ENCODE data around the gene COA1.
"Not testable (repeated sequence)": the region's sequence is repeated elsewhere in the genome, so short reads cannot be mapped to it uniquely, and the experiment has no call there.

COA1 gene

GRCh38 chr7:43726466-43726865 is 2.9 kb downstream of the COA1 start:
- in situ Hi-C loops (cut with MboI; ENCODE audit: low pct_unique_long_range_greater_than_20kb, low sequenced_read_pairs, unreplicated experiment) = no loop called here
- TF ChIP-seq CTCF (IDR thresholded peaks at IDR 0.05; ENCODE audit: extremely low read depth, insufficient read depth, missing control alignments) = no peak
- DNase-seq (ENCODE audit: low spot score) = no peak

GRCh38 chr7:43725251-43725650 is 4.1 kb downstream of the COA1 start:
- no peak for DNase-seq (ENCODE audit: low spot score)
- no peak for TF ChIP-seq CTCF (IDR thresholded peaks at IDR 0.05; ENCODE audit: extremely low read depth, insufficient read depth, missing control alignments)
- in situ Hi-C loops (cut with MboI; ENCODE audit: low pct_unique_long_range_greater_than_20kb, low sequenced_read_pairs, unreplicated experiment) = no loop called here

- no peak for TF ChIP-seq CTCF (IDR thresholded peaks at IDR 0.05; ENCODE audit: extremely low read depth, insufficient read depth, missing control alignments)
- in situ Hi-C loops (cut with MboI; ENCODE audit: low pct_unique_long_range_greater_than_20kb, low sequenced_read_pairs, unreplicated experiment) = loop anchor here (25.0 kb wide), 1 partner anchor 786 kb away; the partner anchor contains the start of genes MRPL32 and PSMA2
- DNase-seq (ENCODE audit: low spot score) = no peak
These were observed 6.3 kb downstream of the COA1 start for GRCh38 chr7:43723007-43723341.

- peak; percentile 52 for TF ChIP-seq CTCF (IDR thresholded peaks at IDR 0.05; ENCODE audit: extremely low read depth, insufficient read depth, missing control alignments)
- DNase-seq (ENCODE audit: low spot score) = peak; percentile 41
- in situ Hi-C loops (cut with MboI; ENCODE audit: low pct_unique_long_range_greater_than_20kb, low sequenced_read_pairs, unreplicated experiment) = loop anchor here (25.0 kb wide), 1 partner anchor 784 kb away; the partner anchor contains the start of genes MRPL32 and PSMA2
These were observed 8.0 kb downstream of the COA1 start for GRCh38 chr7:43721193-43721806.

- in situ Hi-C loops (cut with MboI; ENCODE audit: low pct_unique_long_range_greater_than_20kb, low sequenced_read_pairs, unreplicated experiment) = loop anchor here (25.0 kb wide), 1 partner anchor 779 kb away; the partner anchor contains the start of genes MRPL32 and PSMA2
- no peak for TF ChIP-seq CTCF (IDR thresholded peaks at IDR 0.05; ENCODE audit: extremely low read depth, insufficient read depth, missing control alignments)
- DNase-seq (ENCODE audit: low spot score) = no peak
These were observed 12.7 kb downstream of the COA1 start for GRCh38 chr7:43716598-43716997.

GRCh38 chr7:43715966-43716365 is 13.4 kb downstream of the COA1 start:
- DNase-seq (ENCODE audit: low spot score) = not testable (repeated sequence)
- in situ Hi-C loops (cut with MboI; ENCODE audit: low pct_unique_long_range_greater_than_20kb, low sequenced_read_pairs, unreplicated experiment) = loop anchor here (25.0 kb wide), 1 partner anchor 779 kb away; the partner anchor contains the start of genes MRPL32 and PSMA2

- in situ Hi-C loops (cut with MboI; ENCODE audit: low pct_unique_long_range_greater_than_20kb, low sequenced_read_pairs, unreplicated experiment) = loop anchor here (25.0 kb wide), 1 partner anchor 774 kb away; the partner anchor contains the start of genes MRPL32 and PSMA2
These were observed 17.8 kb downstream of the COA1 start for GRCh38 chr7:43711503-43711902.

GRCh38 chr7:43708055-43708454 is 21.3 kb downstream of the COA1 start:
- not testable (repeated sequence) for DNase-seq (ENCODE audit: low spot score)
- in situ Hi-C loops (cut with MboI; ENCODE audit: low pct_unique_long_range_greater_than_20kb, low sequenced_read_pairs, unreplicated experiment) = loop anchor here (25.0 kb wide), 1 partner anchor 771 kb away; the partner anchor contains the start of genes MRPL32 and PSMA2

More at GRCh38 chr7:43711503-43711902, 17.8 kb downstream of the COA1 start:
- DNase-seq (ENCODE audit: low spot score) = no peak
- TF ChIP-seq CTCF (IDR thresholded peaks at IDR 0.05; ENCODE audit: extremely low read depth, insufficient read depth, missing control alignments) = no peak
